ENCODE results near the gene DGKI. TPM values are rescaled to one million over a fixed set of nuclear protein-coding genes. Genes with fewer than 3 reads are reported as not detected.

Gene DGKI
- total RNA-seq, 1 donor from 2014 or later, result 98.6 TPM

DNA sequence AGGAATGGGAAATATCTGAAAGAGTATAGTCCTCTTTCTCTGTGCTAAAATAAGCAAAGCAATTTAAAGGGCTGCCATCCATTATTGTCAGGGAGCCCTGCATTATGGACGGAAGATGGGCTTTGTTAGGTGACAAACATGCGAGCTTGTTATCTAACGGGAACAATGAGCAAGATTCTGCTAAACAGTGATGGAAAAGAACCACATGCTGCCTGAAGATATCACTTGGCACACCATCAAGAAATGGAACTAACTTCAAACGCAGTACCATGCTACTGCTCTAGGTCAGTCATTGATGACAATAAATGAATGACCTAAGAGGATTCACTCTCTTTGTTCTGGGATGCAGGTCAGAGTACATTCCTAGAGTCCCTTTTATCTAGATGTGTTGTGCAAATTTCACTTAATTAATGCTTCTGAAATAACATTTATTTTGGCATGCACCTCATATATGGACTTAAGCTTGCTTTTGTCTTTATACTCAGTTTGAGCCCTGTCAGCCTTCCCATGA is 327.5 kb downstream of the DGKI start:
- FAIRE-seq, result no peak

DNA sequence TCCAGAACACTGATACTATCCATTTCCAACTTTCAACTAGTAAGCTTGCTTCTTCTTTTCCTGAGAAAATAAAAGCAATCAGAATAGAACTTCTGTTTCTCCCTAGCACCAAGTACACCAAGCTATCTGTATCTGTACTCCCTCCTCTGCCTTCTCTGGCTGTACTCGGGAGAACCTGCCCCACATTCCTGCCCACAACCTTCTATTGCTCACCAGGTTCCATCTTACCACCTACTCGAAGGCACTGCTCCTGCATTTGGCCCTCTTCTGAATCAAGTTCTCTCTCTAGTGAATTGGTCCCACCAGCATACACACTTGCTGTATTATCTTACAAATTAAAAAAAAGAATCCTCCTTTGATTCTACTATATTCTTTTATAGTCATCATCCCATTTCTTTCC is 333.7 kb downstream of the DGKI start:
- DNase-seq (ENCODE audit: low spot score in 2 of 2) (no peak), FAIRE-seq (no peak)

More for the DNA sequence above, 327.5 kb downstream of the DGKI start:
- no peak for DNase-seq (ENCODE audit: low spot score in 2 of 2)

DNA sequence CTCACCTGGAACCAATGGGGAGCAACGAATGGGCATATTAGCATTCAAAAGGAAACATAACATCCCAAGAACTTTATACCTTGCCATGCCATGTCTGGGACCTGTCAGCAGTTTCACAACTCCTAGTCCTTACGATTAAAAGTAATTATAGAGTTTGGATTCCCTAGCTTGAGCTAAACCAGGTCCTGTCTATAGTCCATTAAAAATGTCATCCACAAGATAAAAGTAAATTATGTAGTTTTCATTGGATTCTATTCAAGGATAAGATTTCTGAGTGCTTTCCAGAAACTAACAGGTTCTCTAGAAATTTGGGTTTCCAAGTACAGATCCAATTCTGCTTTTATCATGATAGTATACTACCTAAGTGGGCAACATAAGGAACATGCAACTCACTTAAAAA is 339.7 kb downstream of the DGKI start:
- DNase-seq (ENCODE audit: low spot score in 2 of 2), result no peak

DNA sequence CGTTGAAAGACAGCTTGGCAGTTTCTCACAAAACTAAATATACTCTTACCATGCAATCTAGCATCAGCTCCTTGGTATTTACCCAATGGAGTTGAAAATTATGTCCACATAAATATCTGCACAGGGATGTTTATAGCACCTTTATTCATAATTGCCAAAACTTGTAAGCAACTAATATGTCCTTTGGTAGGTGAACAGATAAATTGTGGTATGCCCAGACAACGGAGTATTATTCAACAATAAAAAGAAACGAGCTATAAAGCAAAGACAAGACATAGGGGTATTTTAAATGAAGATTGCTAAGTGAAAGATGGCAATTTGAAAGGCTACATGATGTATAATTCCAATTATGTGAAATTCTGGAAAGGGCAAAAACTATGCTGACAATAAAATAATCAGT is 340.7 kb downstream of the DGKI start:
- no peak for FAIRE-seq
- DNase-seq (ENCODE audit: low spot score in 2 of 2), result no peak

More for the DNA sequence above, 339.7 kb downstream of the DGKI start:
- no peak for FAIRE-seq

DNA sequence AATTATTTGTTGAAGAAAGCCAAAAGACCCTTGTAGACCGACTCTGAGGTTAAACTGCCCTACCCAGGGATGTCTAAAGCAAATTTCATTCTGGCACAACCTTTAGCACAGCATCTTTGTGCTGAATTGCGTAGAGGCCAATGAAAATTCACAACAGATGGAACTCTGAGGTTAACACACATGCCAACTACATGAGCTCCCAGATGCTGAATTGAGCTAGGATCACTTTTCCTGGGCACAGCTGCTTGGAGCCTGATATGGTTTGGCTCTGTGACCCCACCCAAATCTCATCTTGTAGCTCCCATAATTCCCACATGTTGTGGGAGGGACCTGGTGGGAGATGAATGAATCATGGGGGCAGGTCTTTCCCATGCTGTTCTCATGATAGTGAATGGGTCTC is 345.2 kb downstream of the DGKI start:
- DNase-seq (ENCODE audit: low spot score in 2 of 2) (no peak), FAIRE-seq (no peak)

DNA sequence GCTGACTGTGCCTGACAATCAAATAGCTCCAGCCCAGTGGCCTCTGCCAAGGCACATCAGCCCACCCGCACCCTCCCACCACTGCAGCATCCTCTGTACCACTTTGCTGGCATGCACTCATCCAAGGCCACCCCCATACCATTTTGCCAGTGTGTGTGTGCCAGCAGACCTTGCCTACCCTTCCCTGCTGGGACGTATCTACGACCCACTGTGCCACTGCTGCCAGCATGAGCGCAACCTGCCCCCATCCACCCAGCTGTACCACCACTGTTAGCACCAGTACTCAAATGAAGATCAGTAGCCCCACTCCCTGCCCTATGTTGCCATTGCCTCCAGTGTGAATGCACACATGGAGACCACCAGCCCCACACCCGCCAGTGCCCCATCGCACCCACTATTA is 353.9 kb downstream of the DGKI start:
- DNase-seq (ENCODE audit: low spot score in 2 of 2) (no peak), FAIRE-seq (no peak)

DNA sequence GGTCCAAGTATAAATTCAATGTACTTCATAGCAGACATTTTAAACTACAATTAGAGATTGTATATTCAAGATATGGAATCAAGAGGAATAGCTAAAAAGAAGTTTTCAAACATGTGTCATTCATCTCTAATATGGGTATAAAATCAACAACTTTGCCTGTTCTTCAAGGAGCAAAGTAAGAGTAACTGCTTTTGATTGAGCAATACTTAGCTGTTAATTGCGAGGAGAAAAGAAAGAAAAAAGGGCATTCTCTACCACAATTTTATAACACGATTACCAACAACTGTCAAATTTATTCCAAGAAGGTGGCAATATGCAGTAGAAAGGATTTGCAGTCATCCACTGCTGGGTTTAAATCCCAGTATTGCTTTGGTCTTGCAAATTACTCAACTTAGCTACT is 356.9 kb downstream of the DGKI start:
- no peak for FAIRE-seq
- DNase-seq (ENCODE audit: low spot score in 2 of 2), result no peak

DNA sequence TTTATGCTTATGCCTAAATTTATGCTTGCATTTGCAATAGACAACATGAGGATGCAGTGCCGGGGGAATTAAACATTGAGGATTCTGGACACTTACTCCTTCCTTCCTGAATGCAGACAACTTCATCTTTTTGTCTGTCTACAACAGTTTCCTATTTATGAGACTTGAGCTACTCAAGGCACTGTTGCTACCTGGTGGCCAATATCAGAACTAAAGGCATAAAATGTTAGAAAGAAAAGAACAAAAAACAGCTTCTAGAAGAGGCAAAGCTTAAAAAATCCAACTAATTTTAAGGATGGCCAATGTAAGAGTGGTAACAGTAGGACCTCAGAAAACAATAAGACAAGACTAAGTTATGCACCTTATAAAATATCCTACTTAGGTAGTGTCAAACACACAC is 358.7 kb downstream of the DGKI start:
- FAIRE-seq, result no peak
- DNase-seq (ENCODE audit: low spot score in 2 of 2), result no peak

DNA sequence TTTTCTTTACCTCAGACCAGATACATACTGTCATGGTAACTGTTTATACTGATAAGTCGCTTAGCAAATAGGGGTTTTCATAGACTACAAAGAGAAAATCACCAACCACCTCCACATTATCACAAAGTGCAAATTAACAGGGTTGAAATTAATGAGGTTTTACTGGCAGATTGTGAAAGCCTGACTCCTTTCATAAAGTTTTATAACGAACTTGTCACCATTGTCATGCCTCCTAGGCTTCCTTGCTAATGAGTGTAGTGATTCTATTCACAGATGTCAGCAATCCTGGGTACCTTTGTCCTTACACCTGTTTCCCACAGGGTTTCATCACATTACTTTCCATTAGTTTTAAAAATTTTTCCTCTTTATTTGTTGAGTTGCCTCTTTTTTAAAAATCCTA is 361.0 kb downstream of the DGKI start:
- no peak for DNase-seq (ENCODE audit: low spot score in 2 of 2)
- FAIRE-seq, result no peak

DNA sequence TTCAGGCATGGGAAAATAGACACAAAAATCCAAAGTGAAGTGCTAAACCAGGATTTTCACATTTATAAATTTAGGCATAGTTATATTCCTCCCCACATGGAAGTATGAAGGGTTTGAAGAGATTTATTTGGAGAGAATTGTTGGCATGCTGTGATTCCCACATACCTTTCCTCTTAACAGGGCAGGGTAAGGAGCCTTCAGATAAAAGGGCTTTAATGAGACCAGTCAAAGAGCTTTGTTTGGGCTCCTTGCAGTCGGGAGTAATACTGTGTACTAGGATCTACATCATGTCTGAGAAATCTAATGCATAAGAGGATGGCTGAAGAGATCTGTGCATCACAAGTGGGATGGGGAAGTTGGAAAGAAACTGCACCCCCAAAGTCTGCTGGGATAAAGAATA is 362.4 kb downstream of the DGKI start:
- DNase-seq (ENCODE audit: low spot score in 2 of 2) (no peak), FAIRE-seq (no peak)

DNA sequence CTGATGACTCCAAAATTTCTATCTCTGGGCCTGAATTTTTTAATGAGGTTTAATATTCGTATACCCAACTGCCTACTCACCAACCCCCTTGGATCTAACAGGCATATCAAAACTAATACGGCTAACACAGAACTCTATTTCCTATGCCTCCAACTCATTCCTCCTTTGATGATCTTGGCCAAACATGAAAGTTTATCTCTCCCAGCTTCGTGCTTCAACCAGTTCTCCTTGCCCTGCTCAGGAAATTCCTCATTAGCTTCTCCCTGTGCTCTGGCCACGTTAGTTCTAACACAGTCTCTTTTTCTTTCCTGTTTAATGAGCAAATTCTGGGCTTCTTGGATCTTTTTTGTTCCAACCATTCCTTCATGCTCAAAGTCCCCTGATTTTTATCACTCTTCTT is 364.3 kb downstream of the DGKI start:
- DNase-seq (ENCODE audit: low spot score in 2 of 2), result no peak
- FAIRE-seq, result no peak

DNA sequence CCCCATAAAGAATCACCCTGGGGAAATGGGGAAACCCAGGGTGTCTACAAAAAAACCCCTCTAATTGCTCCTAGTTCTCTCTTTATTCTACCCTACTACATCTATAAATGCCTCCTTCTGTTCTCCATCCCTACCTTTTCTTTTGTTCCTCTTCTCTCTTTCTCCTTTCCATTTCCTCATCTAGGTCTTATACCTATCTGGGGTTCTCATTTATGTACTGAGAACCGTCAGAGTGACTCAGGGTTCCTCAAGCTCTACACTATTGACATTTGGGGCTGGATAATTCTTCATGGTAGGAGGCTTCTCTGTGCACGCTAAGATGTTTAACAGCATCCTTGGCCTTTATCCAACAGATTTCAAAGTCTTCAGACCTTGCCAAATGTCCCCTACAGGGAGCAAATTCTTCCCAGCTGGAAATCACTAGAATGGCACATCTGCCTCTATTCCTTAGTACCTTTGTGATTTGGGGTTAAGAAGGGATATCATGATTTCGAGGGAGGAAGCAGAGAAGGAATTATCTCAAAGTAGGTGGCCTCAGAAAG is 365.9 kb downstream of the DGKI start:
- no peak for DNase-seq (ENCODE audit: low spot score in 2 of 2)
- FAIRE-seq, result no peak

DNA sequence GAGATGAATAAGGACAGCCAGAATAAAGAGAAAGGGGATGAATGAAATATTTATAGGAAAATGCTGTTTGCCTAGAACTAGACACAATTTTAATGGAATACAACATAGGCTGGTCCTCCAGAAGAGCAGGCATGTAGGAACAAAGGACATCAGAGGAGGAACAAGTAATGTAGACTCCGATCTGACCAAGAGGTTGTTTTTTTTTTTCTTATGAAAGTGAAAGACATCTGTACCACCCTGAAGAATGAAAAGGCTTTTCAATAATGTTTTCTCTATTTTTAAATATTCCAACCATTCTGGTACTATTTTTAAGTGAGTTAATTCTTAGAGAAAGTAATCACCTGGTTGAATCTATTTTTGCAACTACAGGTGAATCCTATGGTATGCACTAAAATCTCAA is 366.4 kb downstream of the DGKI start:
- no peak for DNase-seq (ENCODE audit: low spot score in 2 of 2)
- FAIRE-seq, result no peak

DNA sequence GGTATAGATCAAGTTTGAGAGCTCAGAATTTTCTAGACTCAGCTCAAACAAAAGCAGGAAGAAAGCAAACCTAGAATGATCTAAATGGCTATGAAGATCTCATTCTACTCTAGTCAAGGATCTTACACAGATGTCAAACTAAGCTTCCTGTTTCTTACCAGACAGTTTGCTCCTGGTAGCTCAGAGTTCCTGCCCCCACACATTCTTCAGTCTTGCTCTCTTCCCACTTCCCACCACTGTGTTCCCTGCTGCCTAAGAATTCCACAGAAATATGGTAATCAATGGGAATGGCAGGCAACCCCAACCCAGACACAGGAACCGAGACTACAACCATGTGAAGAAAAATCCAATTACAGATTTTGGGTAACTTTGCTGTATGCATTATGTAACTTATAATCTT is 369.8 kb downstream of the DGKI start:
- no peak for DNase-seq (ENCODE audit: low spot score in 2 of 2)
- no peak for FAIRE-seq

DNA sequence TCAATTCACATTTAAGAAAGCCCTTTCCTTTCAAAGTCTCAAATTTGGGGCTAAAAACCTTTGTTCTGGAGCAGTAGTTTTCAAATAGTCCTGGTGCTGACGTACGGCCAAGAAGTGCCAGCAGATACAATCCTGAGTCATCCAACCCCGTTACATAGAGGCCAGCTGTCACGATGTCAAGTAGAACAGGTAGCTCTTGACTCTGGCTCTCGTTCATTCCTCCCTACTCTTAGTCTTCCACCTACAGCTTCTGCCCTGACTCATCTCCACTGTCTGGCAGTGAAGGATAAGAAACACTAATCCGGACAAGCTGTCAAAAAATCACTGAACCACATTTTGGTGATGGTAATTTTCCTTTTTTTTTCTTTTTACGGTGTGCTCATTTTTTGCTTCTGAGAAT is 370.8 kb downstream of the DGKI start:
- peak in 1 of 2 donors; percentile 10 for DNase-seq (ENCODE audit: low spot score in 2 of 2)
- no peak for FAIRE-seq

DNA sequence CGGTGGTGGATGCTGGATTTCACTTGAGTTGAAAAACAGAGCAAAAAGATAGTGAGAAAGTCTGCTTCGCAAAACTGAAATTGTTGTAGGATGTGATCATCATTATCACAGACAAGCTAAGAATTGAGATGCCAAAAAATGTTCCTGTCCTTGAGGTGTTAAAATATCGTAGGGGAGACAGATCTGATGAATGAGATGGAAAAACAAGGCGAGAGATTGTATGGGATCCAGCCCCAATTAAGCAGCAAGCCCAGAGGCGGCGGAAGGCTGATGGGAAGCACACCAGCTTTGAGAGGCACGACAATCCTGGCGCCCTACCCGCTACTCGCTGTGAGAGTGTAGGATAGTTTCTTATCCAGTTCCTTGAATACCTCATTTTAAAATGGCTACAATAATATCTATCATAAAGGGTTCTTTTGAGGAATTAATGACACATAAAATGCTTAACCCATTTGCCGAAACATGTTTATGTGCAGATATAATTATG is 372.2 kb downstream of the DGKI start:
- no peak for DNase-seq (ENCODE audit: low spot score in 2 of 2)
- FAIRE-seq, result no peak

DNA sequence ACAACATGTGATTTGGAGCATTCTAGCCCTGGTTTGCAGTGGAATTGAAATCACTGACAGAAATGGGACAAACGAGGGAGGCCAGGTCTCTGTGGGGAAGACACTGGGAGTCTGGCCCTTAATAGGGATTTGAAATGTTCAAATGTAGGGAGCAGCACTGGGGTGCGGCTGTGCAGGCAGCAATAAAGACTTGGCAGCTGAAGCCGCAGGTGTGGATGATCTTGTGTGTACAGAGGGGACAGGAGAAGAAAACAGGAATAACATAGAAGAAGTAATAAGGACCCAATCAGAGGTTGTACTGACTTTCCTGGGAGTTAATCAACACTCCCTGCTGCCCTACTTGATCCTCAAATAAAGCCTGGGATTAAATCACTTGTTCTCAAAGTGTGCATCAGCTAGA is 375.6 kb downstream of the DGKI start:
- DNase-seq (ENCODE audit: low spot score in 2 of 2) (no peak), FAIRE-seq (no peak)

DNA sequence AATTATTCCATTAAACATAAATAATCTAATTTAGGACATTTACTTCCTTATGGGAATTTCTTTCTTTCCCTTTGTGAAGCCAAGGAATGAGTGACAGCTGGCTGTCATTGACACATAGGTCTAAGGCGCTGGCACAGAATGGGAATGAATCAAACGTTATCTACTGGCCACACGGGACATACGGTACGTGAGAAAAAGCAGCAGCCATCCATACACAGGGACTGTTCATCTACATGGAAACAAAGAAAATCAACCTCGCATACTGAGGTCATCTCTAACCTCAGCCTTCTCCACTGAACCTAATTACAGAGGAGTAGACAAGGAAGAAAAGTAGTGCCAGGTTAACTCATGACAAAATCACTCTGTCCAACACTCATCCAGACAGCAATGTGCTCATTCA is 376.9 kb downstream of the DGKI start:
- FAIRE-seq, result no peak
- no peak for DNase-seq (ENCODE audit: low spot score in 2 of 2)

DNA sequence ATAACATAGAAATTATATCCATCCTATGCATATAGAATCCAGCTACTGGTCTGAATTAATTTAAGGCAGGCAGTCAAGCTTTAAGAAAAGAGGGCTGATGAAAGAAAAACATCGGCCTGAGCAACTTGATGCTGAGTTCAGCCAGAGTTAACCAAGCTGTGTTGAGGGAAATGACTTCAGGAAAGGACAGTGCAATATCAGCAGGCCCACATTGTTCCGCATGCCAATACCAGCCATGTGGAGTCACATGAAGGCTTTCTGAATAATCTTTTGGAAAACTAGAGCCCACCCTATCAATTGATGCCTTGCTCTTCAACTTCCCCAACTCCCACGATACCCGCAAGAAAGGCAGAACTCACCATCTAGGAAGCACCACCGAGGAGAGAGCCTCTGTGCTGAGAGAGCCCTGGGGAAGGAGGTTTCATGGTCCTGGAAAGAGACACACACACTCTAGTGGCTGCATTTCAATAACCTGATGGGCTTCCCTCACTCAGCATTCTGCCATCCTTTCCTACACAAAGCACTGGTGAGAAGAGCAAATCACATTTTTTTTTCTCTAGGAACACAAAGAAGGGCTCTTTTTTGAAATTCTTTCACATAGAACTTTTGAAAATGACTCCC is 377.5 kb downstream of the DGKI start:
- DNase-seq (ENCODE audit: low spot score in 2 of 2) (no peak), FAIRE-seq (no peak)

DNA sequence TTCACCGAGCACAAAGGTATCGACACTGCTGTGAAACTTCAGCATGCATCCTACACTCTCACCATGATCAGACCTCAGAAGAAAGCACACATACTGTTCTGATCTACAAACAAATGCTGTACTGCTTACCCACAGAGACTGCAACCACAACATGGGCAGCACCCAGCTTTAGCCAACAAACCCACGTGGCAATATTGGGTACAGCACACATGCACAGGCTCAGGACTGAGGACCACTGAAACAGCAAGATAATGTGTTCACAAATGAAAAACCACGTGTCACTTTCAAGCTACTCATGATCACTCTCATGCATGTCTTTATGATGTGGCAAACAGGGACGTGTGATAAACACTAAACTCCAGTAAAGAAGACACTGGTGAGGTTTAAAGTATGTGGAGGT is 383.9 kb downstream of the DGKI start:
- DNase-seq (ENCODE audit: low spot score in 2 of 2), result no peak
- FAIRE-seq, result no peak

DNA sequence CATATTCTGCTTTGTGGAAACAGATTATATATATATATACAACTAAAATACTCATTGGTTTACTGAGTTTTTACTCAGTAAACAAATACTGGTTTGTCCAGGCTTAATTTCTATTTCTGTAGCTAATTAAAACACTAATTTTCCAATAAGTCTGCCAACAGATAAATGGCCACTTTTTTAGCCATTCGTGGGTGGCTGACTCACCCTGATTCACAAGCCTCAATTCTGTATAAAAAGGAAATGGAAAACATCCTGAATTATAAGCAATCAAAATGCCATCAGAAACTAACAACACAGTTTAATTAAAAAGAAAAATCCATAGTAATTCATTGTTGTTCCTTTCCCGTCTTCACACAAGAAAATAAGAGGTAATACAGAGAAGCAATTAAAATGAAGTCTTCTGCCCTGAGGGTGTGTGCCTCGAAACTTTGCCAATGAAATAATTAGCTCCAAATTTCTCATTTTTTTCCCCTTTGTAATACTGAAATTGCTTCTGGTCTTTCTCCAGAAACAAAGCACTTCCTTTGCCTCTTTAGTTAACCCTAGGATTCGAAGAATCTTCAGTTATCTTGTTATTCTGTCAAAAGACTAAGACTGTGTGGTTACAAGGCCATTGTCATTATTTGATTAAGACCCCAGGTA is 384.6 kb downstream of the DGKI start:
- DNase-seq (ENCODE audit: low spot score in 2 of 2), result no peak
- no peak for FAIRE-seq

DNA sequence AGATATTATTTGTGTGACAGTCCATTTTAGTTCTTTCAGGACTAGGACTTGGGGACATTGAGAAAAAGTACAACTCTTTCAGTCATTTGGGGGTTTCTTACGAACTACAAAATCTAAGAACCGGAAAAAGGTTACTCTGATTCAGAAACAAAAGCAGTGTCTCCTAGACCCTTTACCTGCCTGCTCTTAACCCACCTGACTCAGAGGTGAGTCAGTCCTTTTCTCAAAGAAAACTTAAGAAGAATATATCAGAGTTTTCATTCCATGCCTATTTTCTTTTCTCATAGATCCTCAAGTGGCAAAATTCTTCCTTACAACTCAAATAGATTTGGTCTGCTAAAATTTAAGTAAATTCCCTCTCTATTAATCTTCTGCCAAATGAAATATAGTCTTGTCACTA is 388.4 kb downstream of the DGKI start:
- FAIRE-seq (no peak), DNase-seq (ENCODE audit: low spot score in 2 of 2) (no peak)

All from frontal cortex (tissue), 4 donors.